Measurements from ENCODE around the gene RNASEH2A.

RNASEH2A gene

DNA sequence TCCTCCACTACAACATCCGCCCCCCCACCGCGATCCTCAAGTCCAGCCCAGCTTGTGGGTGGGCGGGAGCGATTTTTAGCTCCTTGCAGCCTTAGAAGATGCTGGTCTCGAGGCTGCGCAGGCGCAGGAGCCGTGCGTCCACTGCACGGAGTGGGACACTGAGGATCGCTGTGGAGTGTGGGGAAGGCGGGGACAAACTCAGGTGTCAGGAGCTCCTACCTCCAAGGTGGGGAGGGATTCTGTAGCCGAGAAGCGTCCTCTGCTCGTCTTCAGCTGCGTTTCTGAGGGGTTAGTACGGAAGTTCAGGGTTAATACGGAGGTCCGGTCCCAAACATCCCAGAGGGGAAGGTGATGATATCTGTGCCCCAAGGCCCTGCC is 28.2 kb downstream of the RNASEH2A start, which contains the start of gene RTBDN:
TSS of gene RTBDN (minus strand) at position 14 of the 378 bp plus-strand sequence. CDS start 4,600 bp downstream, outside the sequence.
- TF ChIP-seq, protein P1, sequence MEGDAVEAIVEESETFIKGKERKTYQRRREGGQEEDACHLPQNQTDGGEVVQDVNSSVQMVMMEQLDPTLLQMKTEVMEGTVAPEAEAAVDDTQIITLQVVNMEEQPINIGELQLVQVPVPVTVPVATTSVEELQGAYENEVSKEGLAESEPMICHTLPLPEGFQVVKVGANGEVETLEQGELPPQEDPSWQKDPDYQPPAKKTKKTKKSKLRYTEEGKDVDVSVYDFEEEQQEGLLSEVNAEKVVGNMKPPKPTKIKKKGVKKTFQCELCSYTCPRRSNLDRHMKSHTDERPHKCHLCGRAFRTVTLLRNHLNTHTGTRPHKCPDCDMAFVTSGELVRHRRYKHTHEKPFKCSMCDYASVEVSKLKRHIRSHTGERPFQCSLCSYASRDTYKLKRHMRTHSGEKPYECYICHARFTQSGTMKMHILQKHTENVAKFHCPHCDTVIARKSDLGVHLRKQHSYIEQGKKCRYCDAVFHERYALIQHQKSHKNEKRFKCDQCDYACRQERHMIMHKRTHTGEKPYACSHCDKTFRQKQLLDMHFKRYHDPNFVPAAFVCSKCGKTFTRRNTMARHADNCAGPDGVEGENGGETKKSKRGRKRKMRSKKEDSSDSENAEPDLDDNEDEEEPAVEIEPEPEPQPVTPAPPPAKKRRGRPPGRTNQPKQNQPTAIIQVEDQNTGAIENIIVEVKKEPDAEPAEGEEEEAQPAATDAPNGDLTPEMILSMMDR (conservative IDR thresholded peaks at IDR 0.05; ENCODE audit: low read depth, low read length): no peak
- H3K4me3 ChIP-seq (ENCODE audit: low read depth, low read length): peak within 1 kb of the TSS; percentile 37
- DNase-seq (ENCODE audit: low read depth): no peak

DNA sequence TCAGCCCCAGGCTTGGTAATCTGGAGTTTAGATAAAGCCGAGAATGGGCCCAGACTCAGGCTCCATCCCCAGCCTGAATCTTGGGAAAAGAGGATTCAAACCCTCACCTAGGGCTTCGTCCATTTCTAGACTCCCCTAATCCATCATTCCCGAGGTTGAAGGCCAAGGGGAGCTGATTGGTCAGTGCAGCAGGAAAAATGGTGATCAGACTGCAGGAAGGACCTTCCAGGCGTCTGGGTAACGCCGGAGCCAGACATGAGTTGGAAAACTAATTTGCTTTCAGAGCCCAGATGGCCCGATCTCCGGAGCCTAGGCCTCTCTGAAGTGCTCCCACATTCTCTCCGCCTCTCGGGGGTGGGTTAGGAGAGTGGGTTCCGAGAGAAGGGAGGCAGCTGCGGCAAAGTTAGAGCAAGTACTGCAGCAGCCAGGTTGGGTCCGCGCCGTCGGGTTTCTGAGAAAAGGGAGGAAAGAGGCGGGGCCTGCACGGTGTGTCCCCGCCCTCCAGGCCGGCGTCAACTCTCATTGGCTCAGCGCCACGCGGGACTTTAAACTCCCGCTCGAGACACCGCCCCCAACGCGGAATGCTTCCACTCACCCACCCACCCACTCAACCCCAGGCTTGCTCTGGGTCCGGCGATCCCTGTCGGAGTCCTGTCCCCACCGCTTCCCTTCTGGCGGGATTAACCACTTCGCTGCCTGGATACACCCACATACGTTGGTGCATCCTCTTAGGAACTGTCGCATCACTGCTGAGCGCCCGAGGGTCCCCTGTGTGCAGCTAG is 28.8 kb downstream of the RNASEH2A start:
- H3K4me3 ChIP-seq (ENCODE audit: low read depth, low read length): no peak overlapping the region
- TF ChIP-seq, protein P1 (conservative IDR thresholded peaks at IDR 0.05; ENCODE audit: low read depth, low read length): no peak
- no peak for DNase-seq (ENCODE audit: low read depth)

DNA sequence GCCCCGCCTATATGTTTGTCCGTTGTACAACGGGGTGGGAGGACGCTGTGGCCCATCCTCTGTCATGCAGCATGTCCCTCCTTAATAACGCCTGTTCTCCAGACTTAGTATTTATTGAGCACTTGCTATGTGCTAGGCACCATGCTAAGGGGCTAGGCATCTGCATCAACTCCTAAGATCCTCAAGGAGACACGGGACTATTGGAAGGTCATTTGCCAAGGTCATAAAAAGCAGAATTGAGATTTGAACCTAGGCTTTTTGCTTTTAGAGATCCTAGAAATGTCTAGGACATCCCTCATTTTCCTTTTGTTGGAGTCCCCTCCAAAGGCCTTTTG is 30.1 kb downstream of the RNASEH2A start:
- no peak for DNase-seq (ENCODE audit: low read depth)
- TF ChIP-seq, protein P1 (conservative IDR thresholded peaks at IDR 0.05; ENCODE audit: low read depth, low read length): no peak
- H3K4me3 ChIP-seq (ENCODE audit: low read depth, low read length): no peak overlapping the region

DNA sequence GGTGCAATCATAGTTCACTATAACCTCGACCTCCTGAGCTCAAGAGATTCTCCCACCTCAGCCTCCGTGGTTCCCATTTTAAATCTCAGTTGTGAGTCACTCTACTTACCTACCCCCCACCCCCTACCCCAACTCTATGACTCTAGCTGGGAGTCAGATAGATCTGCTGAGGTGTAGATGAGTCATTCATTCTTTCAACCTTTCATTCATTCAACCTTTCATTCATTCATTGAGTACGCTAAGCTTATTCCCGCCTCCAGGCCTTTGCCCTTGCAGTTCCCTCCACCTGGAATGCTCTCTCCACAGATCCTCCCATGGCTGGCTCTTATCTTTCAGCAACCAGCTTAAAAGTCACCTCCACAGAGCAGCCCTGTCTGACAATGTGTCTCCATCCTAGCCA is 30.8 kb downstream of the RNASEH2A start:
- no peak overlapping the region for H3K4me3 ChIP-seq (ENCODE audit: low read depth, low read length)
- TF ChIP-seq, protein P1 (conservative IDR thresholded peaks at IDR 0.05; ENCODE audit: low read depth, low read length): no peak
- DNase-seq (ENCODE audit: low read depth): no peak

DNA sequence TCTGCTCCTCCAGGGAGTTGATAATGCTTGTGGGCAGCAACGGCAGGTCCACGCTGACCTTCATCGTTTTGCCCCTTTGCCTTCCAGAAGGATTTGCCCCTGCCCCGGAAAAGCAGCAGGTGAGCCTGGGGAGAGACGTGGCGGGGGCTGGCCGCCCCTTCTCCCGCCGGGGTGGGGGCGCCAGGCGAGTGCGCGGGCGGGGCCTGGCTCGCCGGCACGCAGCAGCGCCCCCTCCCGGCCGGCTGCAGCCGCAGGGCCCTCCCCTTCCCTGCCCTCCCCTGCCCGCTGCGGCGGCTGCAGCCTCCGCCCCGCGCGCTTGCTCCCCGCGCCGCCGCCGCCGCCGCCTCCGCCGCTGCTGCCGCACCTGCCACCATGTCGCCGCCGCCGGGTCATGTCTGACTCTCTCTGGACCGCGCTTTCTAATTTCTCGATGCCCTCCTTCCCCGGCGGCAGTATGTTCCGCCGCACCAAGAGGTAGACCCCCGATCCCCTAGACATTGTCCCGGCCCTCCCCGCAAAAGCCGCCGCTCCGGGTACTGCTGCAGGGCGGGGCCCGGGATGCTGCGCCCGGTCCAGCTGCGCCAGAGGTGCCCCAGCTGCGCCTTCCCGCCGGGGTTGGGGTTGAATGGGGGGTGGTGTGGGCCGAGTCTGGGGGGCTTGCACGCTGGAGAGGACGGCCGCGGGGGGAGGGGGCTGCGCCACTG is 31.9 kb downstream of the RNASEH2A start, which contains the start of gene MAST1:
TSS of gene MAST1 (plus strand) at position 334 of the 704 bp plus-strand sequence. CDS start at position 392, 58 bp downstream.
- H3K4me3 ChIP-seq (ENCODE audit: low read depth, low read length): no peak within 1 kb of the TSS
- TF ChIP-seq, protein P1 (conservative IDR thresholded peaks at IDR 0.05; ENCODE audit: low read depth, low read length): peak; percentile 31
- no peak for DNase-seq (ENCODE audit: low read depth)

DNA sequence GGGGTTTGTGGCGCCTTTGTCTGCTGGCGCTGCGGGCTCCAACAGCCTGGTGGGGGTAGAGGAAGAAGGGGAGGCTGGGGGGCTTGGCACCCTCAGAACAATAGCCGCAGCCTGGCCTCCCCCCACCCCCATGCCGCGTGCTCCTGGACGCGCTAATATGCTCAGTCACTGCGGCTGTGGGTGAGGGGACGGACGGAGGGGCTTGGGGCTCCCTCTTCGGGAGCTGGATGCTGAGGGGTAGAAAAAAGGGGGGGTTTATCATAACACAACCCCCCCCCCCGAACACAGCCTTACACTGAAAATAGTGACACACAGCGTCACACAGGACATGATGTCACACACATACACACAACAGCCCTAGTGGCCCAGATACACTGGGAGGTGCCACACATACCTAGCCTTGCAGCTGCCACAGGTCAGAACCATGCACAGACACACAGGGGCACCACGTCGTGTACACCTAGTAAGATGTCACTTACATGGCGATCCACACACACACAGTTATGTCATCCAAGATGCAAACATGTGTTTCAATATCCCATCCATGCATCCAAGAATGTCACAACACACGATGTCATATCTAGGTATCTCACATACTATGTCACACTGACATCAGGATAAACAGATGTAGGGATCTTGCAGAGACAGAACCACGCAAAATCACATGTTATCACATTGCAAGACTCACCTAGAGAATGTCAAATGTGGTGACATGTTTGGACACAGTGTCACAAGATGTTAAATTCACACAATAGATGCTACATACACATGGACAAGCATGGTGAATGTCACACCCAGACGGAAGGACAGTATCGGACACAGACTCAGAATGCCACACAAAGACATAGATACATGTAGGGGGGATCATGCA is 32.7 kb downstream of the RNASEH2A start:
- DNase-seq (ENCODE audit: low read depth): no peak
- H3K4me3 ChIP-seq (ENCODE audit: low read depth, low read length): no peak overlapping the region
- TF ChIP-seq, protein P1 (conservative IDR thresholded peaks at IDR 0.05; ENCODE audit: low read depth, low read length): no peak
